Measurements from ENCODE around the gene SMIM31. TPM values are rescaled to one million over a fixed set of nuclear protein-coding genes. Genes with fewer than 3 reads are reported as not detected.

SMIM31 gene
- polyA plus RNA-seq, 3 donors: not detected

DNA sequence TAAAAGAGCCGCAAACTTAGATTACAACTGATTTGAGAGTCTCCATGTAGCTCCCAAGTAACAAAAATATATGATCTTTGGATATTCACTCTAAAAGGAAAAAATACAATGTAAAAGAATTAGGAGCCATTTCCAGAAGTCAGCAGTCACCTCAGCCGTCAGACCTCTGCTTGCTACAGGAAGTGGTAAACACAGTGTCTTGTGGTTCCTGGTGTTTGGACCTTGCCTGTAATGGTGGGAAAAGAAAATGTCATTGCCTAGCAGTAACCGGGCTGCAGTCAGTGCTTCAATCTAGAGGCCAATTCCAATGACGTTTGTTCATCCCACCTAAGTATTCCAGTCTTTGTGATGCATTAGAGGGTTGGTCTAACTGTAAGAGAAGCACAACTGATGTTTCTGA is 28.9 kb upstream of the SMIM31 start:
- H3K9me3 Mint-ChIP-seq: no peaks in the 10 kb centered on the region
- H3K4me1 Mint-ChIP-seq: no peaks in the 10 kb centered on the region
- no peaks in the 10 kb centered on the region for H3K9me3 ChIP-seq (replicated peaks in 1 of 2; ENCODE audit: control insufficient read depth in 1 of 2, insufficient read depth in 1 of 2, low read length in 2 of 2)
- no peaks in the 10 kb centered on the region for H3K36me3 Mint-ChIP-seq
- H3K4me3 Mint-ChIP-seq: no peak overlapping the region
- WGBS (ENCODE audit: insufficient coverage): no CpG with 5 or more reads among the region's 4 CpGs
- no peaks in the 10 kb centered on the region for H3K36me3 ChIP-seq (replicated peaks in 1 of 2; ENCODE audit: control insufficient read depth in 1 of 2, insufficient read depth in 2 of 2, low read length in 2 of 2)
- no peak overlapping the region for H2AFZ ChIP-seq (ENCODE audit: insufficient read depth, low read depth, low read length, poor library complexity, severe bottlenecking)
- H3K27ac ChIP-seq (ENCODE audit: low read depth in 1 of 2, low read length in 2 of 2): no peak overlapping the region
- no peak overlapping the region for H3K9ac ChIP-seq (ENCODE audit: insufficient read depth, low read length, poor library complexity, severe bottlenecking)
- H3K4me1 ChIP-seq (ENCODE audit: control insufficient read depth in 1 of 2, insufficient read depth in 2 of 2, low read length in 2 of 2): no peaks in the 10 kb centered on the region
- intact Hi-C loops (cut with micrococcal nuclease): no loop called here
- no peak for TF ChIP-seq CTCF (IDR thresholded peaks at IDR 0.05)
- no peaks in the 10 kb centered on the region for H3K79me2 ChIP-seq (ENCODE audit: insufficient read depth, low read length)
- peaks cover 2 to 10% (median 6%) of the 10 kb centered on the region in 3 donors for H3K27me3 Mint-ChIP-seq (ENCODE audit: low read depth in 3 of 3)
- H3K27ac Mint-ChIP-seq: no peak overlapping the region
- H3K4me2 ChIP-seq (replicated peaks; ENCODE audit: extremely low read depth, low read length, poor library complexity, severe bottlenecking): no peak overlapping the region
- H4K20me1 ChIP-seq (ENCODE audit: insufficient read depth, low read length): no peaks in the 10 kb centered on the region
- H3K27me3 ChIP-seq (ENCODE audit: control insufficient read depth in 2 of 2, insufficient read depth in 2 of 2, low read length in 2 of 2): no peaks in the 10 kb centered on the region
- no peak overlapping the region for H3K4me3 ChIP-seq (replicated peaks in 1 of 3; ENCODE audit: low read depth in 2 of 3, low read length in 3 of 3)
- DNase-seq: no peak

- WGBS (ENCODE audit: insufficient coverage): 89% methylated on average over 3 of the region's 4 CpGs
- Mint-ChIP-seq H3K4me1 (peaks cover 5% of the 10 kb centered on the region), H3K4me3 (no peak overlapping the region), H3K9me3 (peaks cover 0 to 7% (median 4%) of the 10 kb centered on the region in 7 donors), H3K27me3 (ENCODE audit: low read depth in 3 of 3) (peaks cover 0 to 7% (median 7%) of the 10 kb centered on the region in 3 donors), H3K27ac (no peak overlapping the region), H3K36me3 (no peaks in the 10 kb centered on the region)
- intact Hi-C loops (cut with micrococcal nuclease): no loop called here
- Histone ChIP-seq H3K79me2 (ENCODE audit: insufficient read depth, low read length) (no peaks in the 10 kb centered on the region), H3K9ac (ENCODE audit: insufficient read depth, low read length, poor library complexity, severe bottlenecking) (no peak overlapping the region), H3K9me3 (replicated peaks in 1 of 2; ENCODE audit: control insufficient read depth in 1 of 2, insufficient read depth in 1 of 2, low read length in 2 of 2) (no peaks in the 10 kb centered on the region), H3K27me3 (ENCODE audit: control insufficient read depth in 2 of 2, insufficient read depth in 2 of 2, low read length in 2 of 2) (no peaks in the 10 kb centered on the region), H3K27ac (ENCODE audit: low read depth in 1 of 2, low read length in 2 of 2) (no peak overlapping the region), H2AFZ (ENCODE audit: insufficient read depth, low read depth, low read length, poor library complexity, severe bottlenecking) (no peak overlapping the region), H3K4me2 (replicated peaks; ENCODE audit: extremely low read depth, low read length, poor library complexity, severe bottlenecking) (no peak overlapping the region), H4K20me1 (ENCODE audit: insufficient read depth, low read length) (no peaks in the 10 kb centered on the region), H3K4me3 (replicated peaks in 1 of 3; ENCODE audit: low read depth in 2 of 3, low read length in 3 of 3) (no peak overlapping the region), H3K36me3 (replicated peaks in 1 of 2; ENCODE audit: control insufficient read depth in 1 of 2, insufficient read depth in 2 of 2, low read length in 2 of 2) (no peaks in the 10 kb centered on the region), H3K4me1 (ENCODE audit: control insufficient read depth in 1 of 2, insufficient read depth in 2 of 2, low read length in 2 of 2) (no peaks in the 10 kb centered on the region)
- no peak for DNase-seq
- TF ChIP-seq CTCF (IDR thresholded peaks at IDR 0.05): no peak
Observed at GRCh38 chr4:164730705-164731393, 23.1 kb upstream of the SMIM31 start.
